GM21360 (cell line): ENCODE measurements around the gene NEK4.
"Not testable (repeated sequence)": the region's sequence is repeated elsewhere in the genome, so short reads cannot be mapped to it uniquely, and the experiment has no call there.

Experiments
- ATAC-seq: cut with Tn5 transposase; IDR thresholded peaks from one replicate; pipeline ENCODE4 v1.9.1; 2021; ENCODE audit warnings: mild to moderate bottlenecking, moderate library complexity; ENCODE audit not compliant: unreplicated experiment

NEK4 gene

DNA sequence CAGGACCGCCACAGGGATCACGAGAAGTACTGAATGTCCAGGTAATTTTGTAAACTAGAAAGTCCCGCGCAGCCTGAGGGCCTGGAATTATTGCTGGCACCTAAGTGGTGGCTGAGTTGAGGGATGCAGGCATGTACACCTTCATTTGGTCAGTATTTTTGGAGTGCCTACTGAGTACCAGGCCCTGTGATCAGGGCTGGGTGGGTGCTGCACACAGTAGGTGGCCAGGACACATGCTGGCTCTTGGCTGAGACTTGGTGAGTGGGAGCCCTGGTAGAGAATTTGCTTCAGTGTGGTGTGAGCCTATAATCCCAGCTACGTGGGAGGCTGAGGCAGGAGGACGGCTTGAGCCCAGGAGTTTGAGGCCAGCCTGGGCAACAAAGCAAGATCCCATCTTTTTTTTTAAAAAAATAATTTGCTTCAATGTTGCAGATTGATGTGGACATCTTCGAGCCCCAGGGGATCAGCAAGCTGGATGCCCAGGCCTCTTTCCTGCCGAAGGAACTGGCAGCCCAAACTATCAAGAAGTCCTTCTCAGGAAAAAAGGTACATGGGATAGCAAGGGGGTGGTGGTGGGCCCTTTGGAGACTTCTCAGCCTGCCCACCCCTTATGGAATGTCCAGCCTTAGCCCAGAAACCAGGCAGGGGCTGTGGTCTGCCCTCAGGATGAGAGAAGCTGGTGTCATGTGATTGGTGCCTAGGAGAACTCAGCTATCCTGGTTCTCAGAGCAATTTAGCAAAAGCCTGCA is 9.3 kb upstream of the NEK4 start:
- ATAC-seq, result no peak

DNA sequence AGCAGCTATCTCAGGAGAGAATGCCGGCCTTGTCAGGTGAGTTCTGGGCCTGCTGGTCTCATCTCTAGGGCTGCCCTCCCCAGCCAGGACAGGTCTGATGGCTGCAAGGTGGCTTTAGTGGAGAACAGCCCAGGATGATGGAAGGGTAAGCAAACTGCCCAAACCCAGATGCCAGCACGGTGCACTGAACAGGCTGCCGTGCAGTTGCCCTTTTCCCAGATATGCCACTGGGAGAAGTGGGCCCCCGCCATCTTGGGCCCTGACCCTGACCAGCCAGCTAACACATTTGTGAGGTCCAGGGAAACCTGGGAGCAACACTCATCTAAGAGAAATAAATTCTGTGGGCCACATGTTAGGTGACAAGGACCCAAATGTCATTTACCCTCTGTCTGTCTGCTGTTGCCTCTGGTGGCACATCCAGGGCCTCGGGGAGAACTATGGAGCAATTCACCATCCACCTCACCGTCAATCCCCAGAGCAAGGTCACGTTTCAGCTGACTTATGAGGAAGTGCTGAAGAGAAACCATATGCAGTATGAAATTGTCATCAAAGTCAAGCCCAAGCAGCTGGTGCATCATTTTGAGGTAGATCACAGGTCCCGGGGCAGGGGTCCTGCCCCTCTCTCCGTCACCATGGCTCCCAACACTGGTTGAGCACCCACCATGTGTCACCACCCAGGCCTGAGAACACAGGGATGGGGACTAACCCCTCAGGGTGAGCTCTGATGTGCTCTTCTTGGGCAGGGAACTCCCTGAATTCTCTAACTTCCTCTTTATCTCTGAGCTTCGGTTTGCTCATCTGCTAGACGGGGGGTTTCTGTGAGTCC is 8.5 kb upstream of the NEK4 start:
- peak; percentile 69 for ATAC-seq

DNA sequence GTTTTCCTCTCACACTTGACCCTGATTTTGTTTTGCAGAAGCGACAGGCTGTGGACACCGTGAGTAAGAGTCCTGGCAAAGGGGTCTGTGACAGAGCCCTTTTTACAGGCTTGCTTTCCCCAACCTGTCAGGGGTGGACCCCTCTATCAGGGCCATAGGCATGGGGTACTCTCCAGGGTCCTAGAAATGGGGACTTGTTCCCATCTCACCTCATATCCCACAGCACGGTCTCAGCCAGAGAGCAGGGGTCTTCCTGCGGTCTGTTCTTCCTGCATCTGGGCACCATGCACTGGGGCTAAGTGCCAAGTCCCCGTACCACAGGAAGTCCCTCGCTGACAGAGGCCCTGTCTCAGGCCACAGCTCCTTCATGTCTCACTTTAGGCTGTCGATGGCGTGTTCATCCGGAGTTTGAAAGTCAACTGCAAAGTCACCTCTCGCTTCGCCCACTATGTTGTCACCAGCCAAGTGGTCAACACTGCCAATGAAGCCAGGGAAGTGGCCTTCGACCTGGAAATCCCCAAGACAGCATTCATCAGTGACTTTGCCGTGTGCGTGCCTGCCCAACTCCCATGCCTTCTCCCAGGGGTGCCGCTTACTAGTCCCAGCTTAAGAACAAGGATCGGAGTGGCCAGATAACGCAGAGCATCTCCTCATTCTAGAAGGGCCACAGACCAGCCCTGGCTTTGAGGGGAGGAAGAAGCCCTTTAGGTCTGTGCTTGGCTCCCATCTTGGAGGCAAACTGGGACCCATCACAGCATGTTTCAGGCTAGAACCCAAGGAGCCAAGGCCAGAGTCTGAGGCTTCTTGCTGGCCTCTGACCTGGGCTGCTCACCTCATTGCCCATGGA is 7.4 kb upstream of the NEK4 start:
- no peak for ATAC-seq

DNA sequence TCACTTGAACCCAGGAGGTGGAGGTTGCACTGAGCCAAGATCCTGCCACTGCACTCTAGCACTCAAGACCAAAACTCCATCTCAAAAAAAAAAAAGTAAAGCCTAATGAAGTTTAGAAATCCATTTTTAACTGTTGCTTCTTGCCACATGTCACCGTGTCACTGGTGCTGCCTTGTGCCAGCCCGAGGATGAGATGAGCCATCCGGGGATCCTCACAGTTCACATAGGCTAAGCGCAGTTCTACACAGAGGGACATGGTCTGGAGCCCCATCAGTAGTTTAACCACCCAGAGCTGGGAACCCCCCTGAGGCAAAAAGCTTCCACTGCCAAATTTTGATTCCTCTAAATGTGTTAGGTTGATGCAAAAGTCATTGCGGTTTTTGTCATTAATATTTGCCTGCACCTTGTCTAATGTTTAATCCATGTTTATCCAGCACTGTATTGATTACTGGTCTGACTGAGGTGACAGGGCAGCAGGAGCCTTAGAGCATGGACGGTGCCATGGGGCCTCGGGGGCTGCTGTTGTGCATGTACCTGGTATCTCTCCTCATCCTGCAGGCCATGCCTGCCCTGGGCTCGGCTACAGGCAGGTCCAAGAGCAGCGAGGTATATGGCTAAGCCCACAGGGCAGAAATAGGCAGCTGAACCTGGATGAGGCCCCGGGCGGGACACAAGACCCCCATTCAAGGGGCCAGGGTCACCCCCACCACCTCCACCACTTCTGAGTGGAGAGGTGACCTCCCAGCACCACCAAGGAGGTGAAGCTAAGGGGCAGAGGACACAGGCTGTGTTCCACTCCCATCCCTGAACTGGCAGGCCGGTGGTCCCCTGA is 6.6 kb upstream of the NEK4 start, which contains the start of gene ITIH1:
Gene ITIH1, plus strand, starts transcription at position 473 of the 832 bp plus-strand sequence. Its CDS starts 17 bp downstream, at position 490.
- ATAC-seq, result no peak

DNA sequence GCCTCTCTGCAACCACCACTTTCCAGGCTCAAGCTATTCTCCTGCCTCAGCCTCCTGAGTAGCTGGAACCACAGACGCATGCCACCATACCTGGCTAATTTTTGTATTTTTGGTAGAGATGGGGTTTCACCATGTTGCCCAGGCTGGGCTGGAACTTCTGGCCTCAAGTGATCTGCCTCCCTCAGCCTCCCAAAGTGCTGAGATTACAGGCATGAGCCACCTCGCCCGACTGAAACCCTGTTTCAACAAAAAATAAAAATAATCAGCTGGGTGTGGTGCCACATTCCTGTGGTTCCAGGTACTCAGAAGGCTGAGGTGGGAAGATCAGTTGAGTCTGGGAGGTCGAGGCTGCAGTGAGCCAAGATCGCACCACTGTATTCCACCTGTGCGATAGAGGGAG is 5.7 kb upstream of the NEK4 start:
- not testable (repeated sequence) for ATAC-seq

DNA sequence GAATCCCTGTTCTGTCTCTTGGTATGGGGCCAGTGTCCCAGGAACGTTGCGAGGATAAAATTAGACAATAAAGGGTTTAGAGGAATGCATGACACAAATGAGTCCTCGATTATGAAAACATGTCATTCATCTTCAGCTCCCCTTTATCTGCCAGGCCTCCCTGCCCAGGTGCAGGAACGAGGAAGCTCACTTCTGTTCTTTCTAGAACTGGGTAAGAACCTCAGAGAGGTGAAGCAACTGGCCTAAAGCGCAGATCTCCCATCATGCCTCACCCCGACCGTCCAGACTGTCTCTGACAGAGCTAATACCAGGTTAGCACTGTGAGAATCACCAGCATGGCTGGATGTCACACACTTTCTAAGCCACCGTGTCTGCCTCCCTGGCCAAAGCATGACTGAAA is 5.1 kb upstream of the NEK4 start:
- no peak for ATAC-seq

DNA sequence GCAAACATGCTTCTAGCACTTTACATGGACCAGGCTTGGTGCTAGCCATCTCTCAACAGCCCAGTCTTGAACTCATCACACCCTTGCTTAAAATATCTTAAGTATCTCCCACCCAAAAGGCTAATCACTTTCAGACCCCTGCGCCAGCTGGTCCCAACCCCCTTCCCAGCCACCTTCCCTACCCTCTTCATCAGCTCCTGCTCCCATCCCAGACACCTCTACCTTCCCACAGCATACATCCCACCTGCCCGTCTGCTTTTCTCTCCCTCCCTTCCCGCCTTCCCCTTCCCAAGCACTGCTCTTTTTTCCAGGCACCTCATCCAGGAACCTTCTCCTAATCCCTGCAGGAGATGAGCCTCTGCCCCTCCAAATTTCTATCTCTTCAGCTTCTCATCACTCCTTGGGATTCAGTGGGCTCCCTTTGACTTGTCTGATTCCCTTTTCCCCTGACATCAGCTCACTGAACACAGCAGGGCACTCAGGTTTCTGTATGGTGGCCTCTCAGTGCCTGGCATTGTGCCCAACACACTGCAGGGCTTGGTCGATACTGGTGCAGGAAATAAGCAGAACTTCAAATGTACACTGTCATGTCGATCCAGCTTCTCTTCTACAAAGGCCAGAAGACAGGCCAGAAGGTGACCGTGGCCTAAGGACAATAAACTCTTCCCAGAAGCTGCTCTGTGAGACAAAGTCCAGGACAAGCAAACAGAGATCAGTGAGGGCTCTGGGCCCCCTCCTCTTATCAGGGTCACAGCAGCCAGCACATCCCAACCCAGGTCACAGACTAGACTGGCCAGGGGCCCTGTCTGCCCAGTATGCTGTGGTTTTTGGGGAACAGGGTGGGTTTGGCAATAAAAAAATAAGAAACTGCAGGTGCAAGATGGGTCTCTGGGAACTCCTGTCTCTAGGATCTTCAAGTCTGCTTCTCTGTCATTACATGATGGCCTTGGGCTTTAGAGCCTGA is 4.4 kb upstream of the NEK4 start:
- no peak for ATAC-seq

DNA sequence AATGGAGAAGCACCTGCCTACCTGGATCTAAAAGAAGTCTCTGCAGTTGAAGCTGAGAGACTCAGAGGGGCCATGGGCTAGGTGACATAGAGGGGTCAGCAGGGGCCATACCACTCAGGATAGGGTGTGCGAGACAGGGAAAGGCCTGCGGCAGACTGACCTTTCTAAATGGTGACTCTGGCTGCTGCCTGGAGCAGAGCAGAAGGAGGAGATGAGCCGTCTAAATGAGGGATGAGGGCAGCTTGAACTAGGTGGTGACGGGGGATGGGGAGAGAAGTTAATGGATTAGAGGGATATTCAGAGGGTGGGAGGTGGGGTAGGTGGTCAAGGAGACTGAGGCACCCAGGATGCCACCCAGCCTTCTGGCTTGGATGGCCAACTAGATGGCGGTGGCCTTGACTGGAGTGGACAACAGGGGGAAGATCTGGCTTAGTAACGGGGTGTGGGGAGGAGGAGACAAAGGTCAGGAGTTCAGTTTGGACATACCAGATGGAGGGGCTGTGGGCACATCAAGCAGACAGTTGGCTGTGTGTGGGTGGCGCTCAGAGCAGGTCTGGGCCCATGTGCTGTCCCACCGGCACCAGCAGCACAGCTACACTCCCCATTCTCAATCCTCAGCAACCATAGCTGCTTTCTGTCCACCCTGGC is 3.5 kb upstream of the NEK4 start:
- ATAC-seq, result no peak

DNA sequence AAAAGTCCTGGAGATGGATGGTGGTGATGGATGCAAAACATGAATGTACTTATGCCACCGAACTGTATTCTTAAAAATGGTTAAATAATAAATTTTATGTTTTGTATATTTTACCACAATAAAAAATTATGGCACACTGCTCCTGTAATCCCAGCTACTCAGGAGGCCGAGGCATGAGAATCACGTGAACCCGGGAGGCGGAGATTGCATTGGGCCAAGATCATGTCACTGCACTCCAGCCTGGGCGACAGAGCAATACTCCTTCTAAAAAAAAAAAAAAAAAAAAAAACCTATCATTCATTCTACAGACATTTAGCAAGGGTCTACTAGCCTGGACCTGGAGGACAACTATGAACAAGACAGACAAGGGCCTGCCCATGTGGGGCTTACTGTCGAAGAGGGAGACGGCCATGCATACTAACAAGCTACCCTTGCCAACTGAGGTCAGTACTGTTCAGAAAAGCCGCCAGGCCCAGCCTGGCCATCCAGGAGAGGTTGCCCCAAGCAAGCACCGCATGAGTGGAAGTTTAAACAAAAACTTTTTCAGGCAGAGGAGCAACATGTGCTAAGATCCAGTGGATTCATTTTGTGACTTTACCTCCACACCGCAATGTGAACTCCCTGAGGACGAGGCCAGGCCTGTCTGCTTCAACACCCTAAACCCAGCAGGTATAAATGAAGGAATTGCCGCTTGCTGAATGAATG is 2.8 kb upstream of the NEK4 start:
- no peak for ATAC-seq

DNA sequence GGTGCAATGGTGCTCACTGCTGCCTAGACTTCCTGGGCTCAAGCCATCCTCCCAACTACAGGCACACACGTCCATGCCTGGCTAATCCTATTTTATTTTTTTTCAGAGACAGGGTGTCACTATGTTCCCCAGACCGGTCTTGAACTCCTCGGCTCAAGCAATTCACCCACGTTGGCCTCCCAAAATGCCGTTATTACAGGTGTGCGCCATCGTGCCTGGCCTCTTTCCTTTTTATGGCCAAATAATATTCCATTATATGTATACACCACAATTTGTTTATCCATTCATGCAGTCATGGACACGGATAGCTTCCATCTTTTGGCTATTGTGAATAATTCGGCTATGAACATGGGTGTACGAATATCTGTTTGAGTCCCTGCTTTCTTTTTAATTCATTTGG is 962 bp upstream of the NEK4 start:
- ATAC-seq, result no peak

DNA sequence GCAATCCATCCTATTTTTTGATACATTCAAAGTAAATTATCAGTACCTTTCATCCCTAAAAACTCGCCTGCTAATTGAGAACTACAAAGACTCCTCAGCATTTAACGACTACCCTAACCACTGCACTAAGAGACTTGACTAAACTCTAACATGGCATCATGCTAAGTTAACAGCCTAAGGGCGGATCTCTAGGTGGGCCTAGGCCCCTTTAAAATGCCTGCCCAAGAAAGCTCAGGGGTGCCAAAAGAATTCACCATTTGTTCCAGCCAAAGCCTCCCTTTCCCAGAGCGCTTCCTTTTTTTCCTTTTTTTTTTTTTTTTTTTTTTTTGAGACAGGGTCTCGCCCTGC is 568 bp upstream of the NEK4 start:
- ATAC-seq, result no peak

DNA sequence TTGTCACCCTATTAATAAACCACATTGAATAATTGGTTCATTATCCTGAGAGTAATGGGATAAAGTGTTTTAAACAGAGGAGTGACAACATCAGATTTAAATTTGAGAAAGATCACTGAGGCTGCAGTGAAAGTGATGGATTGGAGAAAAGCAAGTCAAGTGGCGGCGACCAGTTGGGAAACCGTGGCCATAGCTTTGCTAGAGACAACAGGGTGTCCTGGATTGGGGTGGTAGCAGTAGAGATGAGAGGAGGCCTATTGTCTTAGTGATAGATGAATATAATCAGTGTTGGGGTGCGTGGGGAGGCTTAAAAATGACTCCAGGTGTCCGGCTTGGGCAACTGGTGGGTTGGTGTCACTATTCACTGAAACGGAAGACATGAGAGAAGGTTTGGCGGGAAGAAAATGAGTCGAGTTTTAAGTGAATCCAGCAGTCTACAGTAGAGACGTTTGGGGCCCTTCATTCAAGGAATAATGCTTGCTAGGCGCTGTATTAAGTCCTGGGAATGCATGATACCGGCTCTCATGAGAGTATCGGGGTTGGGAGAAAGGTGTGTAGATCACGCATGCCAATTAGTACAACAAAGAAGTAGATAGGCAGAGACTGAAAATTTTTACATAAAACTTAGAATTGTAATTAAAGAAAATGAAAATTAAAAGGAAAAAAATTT is 819 bp downstream of the NEK4 start:
- no peak for ATAC-seq

DNA sequence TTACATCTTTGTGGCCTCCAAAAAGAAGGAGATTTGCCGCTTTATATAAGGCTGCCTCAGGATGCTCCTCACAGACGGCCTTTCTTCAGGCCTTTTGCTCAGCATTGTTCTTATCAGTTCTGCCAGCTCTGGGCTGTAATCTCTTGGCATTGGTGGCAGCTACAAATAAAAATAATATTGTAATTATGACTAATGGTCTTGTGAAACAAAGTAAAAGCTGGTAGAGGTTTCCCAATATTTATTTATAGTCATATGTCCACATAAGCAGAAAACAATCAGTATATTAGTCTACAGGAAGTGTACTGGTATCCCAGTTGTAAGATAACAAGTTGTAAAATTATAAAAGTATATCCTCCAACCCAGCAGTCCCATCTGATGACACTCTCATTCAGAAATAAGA is 7.3 kb downstream of the NEK4 start:
- ATAC-seq, result no peak

DNA sequence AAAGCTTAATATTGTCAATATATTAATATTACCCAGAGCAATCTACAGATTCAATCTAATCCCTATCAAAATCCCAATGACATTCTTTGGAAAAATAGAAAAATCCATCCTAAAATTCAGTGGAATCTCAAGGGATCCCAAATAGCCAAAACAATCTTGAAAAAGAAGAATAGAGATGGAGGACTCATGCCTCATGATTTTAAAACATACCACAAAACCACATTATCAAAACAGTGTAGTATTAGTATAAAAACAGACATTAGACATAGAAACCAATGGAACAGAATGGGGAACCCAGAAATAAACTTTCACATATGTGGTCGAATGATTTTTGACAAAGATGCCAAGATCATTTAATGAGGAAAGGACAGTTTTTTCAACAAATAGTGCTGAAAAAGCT is 14.6 kb downstream of the NEK4 start:
- ATAC-seq, result no peak

DNA sequence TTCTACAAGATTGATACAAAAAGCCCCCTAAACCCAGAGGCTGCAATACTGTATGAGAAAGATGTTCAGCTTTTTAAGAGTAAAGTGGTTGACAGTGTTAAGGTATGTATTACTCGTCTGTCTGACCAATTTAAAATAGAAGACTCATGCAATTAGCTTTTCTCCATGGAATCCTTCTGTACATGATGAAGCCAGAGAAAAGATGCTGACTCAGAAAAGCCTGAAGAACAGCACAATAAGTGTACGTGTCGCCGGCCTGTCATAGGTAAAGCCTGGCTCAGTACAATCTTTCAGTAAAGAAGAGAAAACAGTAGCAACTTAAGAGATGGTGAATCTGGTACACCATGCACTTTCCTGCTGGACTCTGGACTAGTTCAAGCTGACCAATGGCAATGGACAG is 16.4 kb downstream of the NEK4 start:
- ATAC-seq, result no peak

DNA sequence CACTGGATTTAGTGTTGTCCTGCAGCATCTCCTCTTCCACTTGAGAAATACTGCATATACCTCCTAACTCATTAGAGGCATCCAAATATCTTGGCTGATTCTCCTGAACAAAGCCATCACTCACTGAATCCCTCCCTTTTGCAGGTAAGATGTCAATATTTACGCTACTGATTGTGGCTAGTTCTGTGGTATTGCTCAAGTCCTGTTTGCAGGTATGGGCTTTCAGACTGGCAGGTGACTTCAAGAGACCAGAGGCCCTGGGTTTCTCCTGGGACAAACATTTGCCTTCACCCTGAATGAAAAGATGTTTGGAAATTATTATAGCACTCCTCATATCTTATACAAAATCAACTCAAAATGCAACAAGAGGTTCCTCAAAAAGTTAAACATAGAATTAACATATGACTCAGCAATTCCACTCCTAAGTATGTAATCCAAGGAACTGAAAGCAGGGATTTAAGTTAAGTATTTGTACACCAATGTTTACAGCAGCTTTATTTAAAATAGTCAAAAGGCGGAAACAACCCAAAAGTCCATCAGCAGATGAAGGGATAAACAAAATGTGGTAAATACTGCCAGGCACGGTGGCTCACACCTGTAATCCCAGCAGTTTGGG is 18.6 kb downstream of the NEK4 start:
- ATAC-seq, result no peak

DNA sequence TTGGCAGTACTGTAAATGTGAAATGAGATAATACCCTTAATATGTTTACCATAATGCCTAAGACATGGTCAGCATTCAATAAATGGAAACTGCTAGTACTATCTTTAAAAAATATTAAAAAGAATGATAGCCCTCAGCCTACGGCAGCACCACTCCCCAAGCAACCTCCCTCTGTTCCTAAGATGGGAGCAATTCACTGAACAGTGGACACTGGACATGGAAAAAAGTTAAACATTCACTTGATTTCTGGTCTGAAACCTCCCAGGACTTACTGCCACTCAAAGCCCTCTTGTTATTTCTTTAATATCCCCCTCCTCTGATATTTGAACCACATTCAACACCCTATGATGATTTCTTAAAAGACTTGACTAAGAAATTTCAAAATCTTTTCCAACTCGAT is 27.0 kb downstream of the NEK4 start:
- no peak for ATAC-seq
